NOMO-1 treated with DMSO at 0.1 percent for 48 hours (cell line): Measurements from ENCODE around the gene TSEN2.
A peak's percentile ranks its signal among the peaks of the same experiment; 100 is the strongest.
"Not testable (repeated sequence)": the region's sequence is repeated elsewhere in the genome, so short reads cannot be mapped to it uniquely, and the experiment has no call there.

Source experiments
- DNase-seq: peaks from one replicate; lab custom pipeline; 2025; ENCODE audit not compliant: unreplicated experiment; lab: John Stamatoyannopoulos, UW

TSEN2 gene

GRCh38 chr3:12484198-12484982 is at the start of gene TSEN2:
Gene TSEN2, plus strand, starts transcription at chr3:12484480. Its CDS starts 5,321 bp downstream, at chr3:12489801.
- DNase-seq, result peak; percentile 94

GRCh38 chr3:12436514-12437220 is 47.6 kb upstream of the TSEN2 start:
- DNase-seq, result no peak

- DNase-seq, result no peak
Measured at GRCh38 chr3:12437221-12437605, 47.1 kb upstream of the TSEN2 start.

- no peak for DNase-seq
Measured at GRCh38 chr3:12437861-12438260, 46.4 kb upstream of the TSEN2 start.

GRCh38 chr3:12438318-12438717 is 46.0 kb upstream of the TSEN2 start:
- no peak for DNase-seq

GRCh38 chr3:12439161-12439940 is 44.9 kb upstream of the TSEN2 start:
- DNase-seq, result no peak

GRCh38 chr3:12440927-12441714 is 43.2 kb upstream of the TSEN2 start:
- DNase-seq, result no peak

- no peak for DNase-seq
Measured at GRCh38 chr3:12442654-12443501, 41.4 kb upstream of the TSEN2 start.

- no peak for DNase-seq
Measured at GRCh38 chr3:12443781-12444522, 40.3 kb upstream of the TSEN2 start.

- no peak for DNase-seq
Measured at GRCh38 chr3:12444582-12445471, 39.5 kb upstream of the TSEN2 start.

- no peak for DNase-seq
Measured at GRCh38 chr3:12445523-12446240, 38.6 kb upstream of the TSEN2 start.

GRCh38 chr3:12446298-12446697 is 38.0 kb upstream of the TSEN2 start:
- no peak for DNase-seq

- DNase-seq, result no peak
Measured at GRCh38 chr3:12447075-12447474, 37.2 kb upstream of the TSEN2 start.

- not testable (repeated sequence) for DNase-seq
Measured at GRCh38 chr3:12448404-12449202, 35.7 kb upstream of the TSEN2 start.

- DNase-seq, result no peak
Measured at GRCh38 chr3:12449889-12450682, 34.2 kb upstream of the TSEN2 start.

- DNase-seq, result peak; percentile 35
Measured at GRCh38 chr3:12451481-12451880, 32.8 kb upstream of the TSEN2 start.
